ENCODE results near the gene SCT. TPM values are rescaled to one million over a fixed set of nuclear protein-coding genes. Genes with fewer than 3 reads are reported as not detected.

Gene SCT
- total and polyA plus RNA-seq, 2 experiments from 2014 or later: not detected

- in situ Hi-C loops (cut with MboI): no loop called here
- Histone ChIP-seq H3K79me2 (ENCODE audit: insufficient read depth) (peaks cover 17% of the 10 kb centered on the region), H3K27ac (no peak overlapping the region), H2AFZ (no peak overlapping the region), H3F3A (ENCODE audit: insufficient read depth) (no peaks in the 10 kb centered on the region), H4K20me1 (ENCODE audit: insufficient read depth) (no peaks in the 10 kb centered on the region), H3K4me3 (no peak overlapping the region), H3K27me3 (replicated peaks; ENCODE audit: insufficient read depth) (no peaks in the 10 kb centered on the region), H3K9me2 (ENCODE audit: insufficient read depth) (no peaks in the 10 kb centered on the region), H3K9me3 (ENCODE audit: low read depth) (no peaks in the 10 kb centered on the region), H3K4me2 (ENCODE audit: unreplicated experiment) (no peak overlapping the region), H3K4me1 (ENCODE audit: insufficient read depth) (no peaks in the 10 kb centered on the region), H3K36me3 (ENCODE audit: low read depth) (no peaks in the 10 kb centered on the region), H3K9ac (no peak overlapping the region)
- 91 to 94% methylated on average over 16 of the region's 16 CpGs for WGBS, 2 experiments (ENCODE audit: low coverage in 1 of 2, low lambda C conversion rate in 2 of 2, missing lambda C conversion rate in 2 of 2)
- TF ChIP-seq EZH2phosphoT487 (IDR thresholded peaks at IDR 0.05; ENCODE audit: insufficient read depth, low read depth) (no peak), EZH2 (IDR thresholded peaks at IDR 0.05; ENCODE audit: insufficient read depth, poor library complexity, severe bottlenecking) (no peak)
- no peak for DNase-seq
These were observed 32.6 kb upstream of the SCT start for GRCh38 chr11:659532-660085.

DNA sequence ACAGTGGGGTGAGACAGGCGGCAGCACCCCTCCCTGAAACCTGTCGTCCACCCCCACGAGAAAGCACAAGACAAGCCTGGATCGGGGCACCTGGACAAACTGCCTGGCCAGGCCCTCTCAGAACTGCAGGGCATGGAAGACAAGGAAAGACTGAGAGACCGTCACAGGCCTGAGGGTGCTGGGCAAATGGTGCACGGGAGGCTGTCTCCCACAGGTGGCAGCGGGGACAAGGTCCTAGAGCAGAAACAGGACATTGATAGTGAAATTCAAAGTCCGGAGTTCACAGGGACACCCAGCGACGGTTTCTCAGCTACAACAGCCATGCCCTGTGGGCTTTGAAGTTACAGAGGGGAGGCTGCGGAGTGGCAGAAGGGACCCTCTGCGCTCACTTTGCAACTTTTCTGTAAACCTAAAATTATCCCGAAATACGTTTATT, 30.7 kb upstream of the SCT start:
- H3K9me3 ChIP-seq (ENCODE audit: low read depth): no peaks in the 10 kb centered on the region
- H3K4me2 ChIP-seq (ENCODE audit: unreplicated experiment): no peak overlapping the region
- 0 out of 2 replicates have a peak, but pooled peaks cover 5% of the 10 kb centered on the region for H3K79me2 ChIP-seq (ENCODE audit: insufficient read depth)
- H3F3A ChIP-seq (ENCODE audit: insufficient read depth): no peaks in the 10 kb centered on the region
- H3K9me2 ChIP-seq (ENCODE audit: insufficient read depth): no peaks in the 10 kb centered on the region
- no peak for DNase-seq
- in situ Hi-C loops (cut with MboI): no loop called here
- H3K9ac ChIP-seq: no peak overlapping the region
- H3K27me3 ChIP-seq (replicated peaks; ENCODE audit: insufficient read depth): no peaks in the 10 kb centered on the region
- no peak for TF ChIP-seq EZH2 (IDR thresholded peaks at IDR 0.05; ENCODE audit: insufficient read depth, poor library complexity, severe bottlenecking)
- no peak for TF ChIP-seq EZH2phosphoT487 (IDR thresholded peaks at IDR 0.05; ENCODE audit: insufficient read depth, low read depth)
- no peak overlapping the region for H2AFZ ChIP-seq
- 92 to 96% methylated on average over 12 to 14 of the region's 14 CpGs for WGBS, 2 experiments (ENCODE audit: low coverage in 1 of 2, low lambda C conversion rate in 2 of 2, missing lambda C conversion rate in 2 of 2)
- H3K4me1 ChIP-seq (ENCODE audit: insufficient read depth): no peaks in the 10 kb centered on the region
- no peaks in the 10 kb centered on the region for H3K36me3 ChIP-seq (ENCODE audit: low read depth)
- H4K20me1 ChIP-seq (ENCODE audit: insufficient read depth): no peaks in the 10 kb centered on the region
- no peak overlapping the region for H3K27ac ChIP-seq
- no peak overlapping the region for H3K4me3 ChIP-seq

- Histone ChIP-seq H3K79me2 (ENCODE audit: insufficient read depth) (no peaks in the 10 kb centered on the region), H3K27ac (no peak overlapping the region), H3K9me3 (ENCODE audit: low read depth) (no peaks in the 10 kb centered on the region), H3K4me3 (no peak overlapping the region), H3K9me2 (ENCODE audit: insufficient read depth) (no peaks in the 10 kb centered on the region), H3F3A (ENCODE audit: insufficient read depth) (no peaks in the 10 kb centered on the region; the same call in 1 of the 2 replicates), H3K4me1 (ENCODE audit: insufficient read depth) (no peaks in the 10 kb centered on the region), H3K36me3 (ENCODE audit: low read depth) (no peaks in the 10 kb centered on the region), H3K9ac (no peak overlapping the region), H3K27me3 (replicated peaks; ENCODE audit: insufficient read depth) (no peaks in the 10 kb centered on the region), H4K20me1 (ENCODE audit: insufficient read depth) (no peaks in the 10 kb centered on the region), H2AFZ (no peak overlapping the region), H3K4me2 (ENCODE audit: unreplicated experiment) (no peak overlapping the region)
- no peak for TF ChIP-seq EZH2phosphoT487 (IDR thresholded peaks at IDR 0.05; ENCODE audit: insufficient read depth, low read depth)
- TF ChIP-seq EZH2 (IDR thresholded peaks at IDR 0.05; ENCODE audit: insufficient read depth, poor library complexity, severe bottlenecking): no peak
- in situ Hi-C loops (cut with MboI): no loop called here
- DNase-seq: no peak
- 93 to 99% methylated on average over 7 of the region's 7 CpGs for WGBS, 2 experiments (ENCODE audit: low coverage in 1 of 2, low lambda C conversion rate in 2 of 2, missing lambda C conversion rate in 2 of 2)
These were observed 29.9 kb upstream of the SCT start for GRCh38 chr11:656866-657265.

GRCh38 chr11:656426-656825, 29.4 kb upstream of the SCT start:
- H3K9me3 ChIP-seq (ENCODE audit: low read depth): no peaks in the 10 kb centered on the region
- H3K27me3 ChIP-seq (replicated peaks; ENCODE audit: insufficient read depth): no peaks in the 10 kb centered on the region
- no peak overlapping the region for H3K4me2 ChIP-seq (ENCODE audit: unreplicated experiment)
- WGBS, 2 experiments (ENCODE audit: low coverage in 1 of 2, low lambda C conversion rate in 2 of 2, missing lambda C conversion rate in 2 of 2): 93 to 95% methylated on average over 14 of the region's 14 CpGs
- TF ChIP-seq EZH2 (IDR thresholded peaks at IDR 0.05; ENCODE audit: insufficient read depth, poor library complexity, severe bottlenecking) (no peak), EZH2phosphoT487 (IDR thresholded peaks at IDR 0.05; ENCODE audit: insufficient read depth, low read depth) (no peak)
- DNase-seq: no peak
- H3K79me2 ChIP-seq (ENCODE audit: insufficient read depth): no peaks in the 10 kb centered on the region
- H2AFZ ChIP-seq: no peak overlapping the region
- no peaks in the 10 kb centered on the region for H3K36me3 ChIP-seq (ENCODE audit: low read depth)
- H3K27ac ChIP-seq: no peak overlapping the region
- H3K9me2 ChIP-seq (ENCODE audit: insufficient read depth): no peaks in the 10 kb centered on the region
- H3K4me3 ChIP-seq: no peak overlapping the region
- no peak overlapping the region for H3K9ac ChIP-seq
- in situ Hi-C loops (cut with MboI): no loop called here
- no peaks in the 10 kb centered on the region for H3K4me1 ChIP-seq (ENCODE audit: insufficient read depth)
- H4K20me1 ChIP-seq (ENCODE audit: insufficient read depth): no peaks in the 10 kb centered on the region
- H3F3A ChIP-seq (ENCODE audit: insufficient read depth): no peaks in the 10 kb centered on the region; the same call in 1 of the 2 replicates

Data from GM23248 (cell line).